GM12878 (cell line): ENCODE results near the gene SPTLC3. TPM values are rescaled to one million over a fixed set of nuclear protein-coding genes. Genes with fewer than 3 reads are reported as not detected.

Experiments used
- ATAC-seq: fragments of 200-7000 bp; cut with Tn5 transposase; 3 replicates; pipeline ENCODE4 v1.9.1; 2020; ENCODE audit warnings: mild to moderate bottlenecking, moderate library complexity
- BruUV-seq: library from RNA; stranded (reverse); fragments of 400-500 nt; replicated peaks from 2 replicates; lab custom pipeline; 2021; lab: Mats Ljungman, UMichigan
- CTCF ChIA-PET: fragments of 300-600 bp; sonication (Branson Sonifier 250); formaldehyde crosslinking; extraction: SDS; loops from one replicate; lab custom pipeline; 2021; ENCODE audit warnings: inconsistent platforms; lab: Yijun Ruan, JAX
- POLR2A ChIA-PET: fragments of 350-600 bp; formaldehyde crosslinking; extraction: SDS; loops from one replicate; lab custom pipeline; 2021; ENCODE audit warnings: inconsistent platforms; lab: Charles Lee
- RAD21 ChIA-PET: fragments of 300-600 bp; sonication (Branson Sonifier 250); formaldehyde crosslinking; loops from one replicate; lab custom pipeline; 2023; ENCODE audit warnings: antibody characterized with exemption; ENCODE audit not compliant: unreplicated experiment; lab: Charles Lee
- SMC1A ChIA-PET: fragments of 300-600 bp; sonication (Branson Sonifier 250); formaldehyde crosslinking; loops from one replicate; lab custom pipeline; 2023; ENCODE audit not compliant: unreplicated experiment, uncharacterized antibody; lab: Charles Lee
- DNase-seq: peaks from one replicate; pipeline ENCODE4 v3.0.0-alpha.2; 2011; ENCODE audit warnings: low read depth, low spot score
- FAIRE-seq: peaks from 3 replicates; lab custom pipeline; 2011; peaks lifted over from hg19 to GRCh38; lab: Jason Lieb, UNC
- H2AFZ ChIP-seq: 2 replicates; pipeline ENCODE4 v1.6.0; 2011; ENCODE audit warnings: low read depth, low read length, control low read depth; ENCODE audit not compliant: control insufficient read depth
- H3K27ac ChIP-seq: 2 replicates; pipeline ENCODE4 v1.5.1; 2011; ENCODE audit warnings: control low read depth; ENCODE audit not compliant: control insufficient read depth, insufficient read depth
- H3K27me3 ChIP-seq, 2 experiments: replicated peaks in 1 of 2; 2 replicates each; pipeline versions ENCODE4 v1.6.0 to v1.6.1; 2011; ENCODE audit warnings: low read length in 1 of 2; ENCODE audit not compliant: control insufficient read depth in 2 of 2, insufficient read depth in 2 of 2
- H3K36me3 ChIP-seq, 2 experiments: 2 replicates each; pipeline ENCODE4 v1.5.1; 2011; ENCODE audit warnings: low read length in 1 of 2; ENCODE audit not compliant: control insufficient read depth in 2 of 2, insufficient read depth in 2 of 2
- H3K4me1 ChIP-seq: 2 replicates; pipeline ENCODE4 v1.6.1; 2011; ENCODE audit warnings: mild to moderate bottlenecking, low read length, moderate library complexity, mixed read lengths; ENCODE audit not compliant: control insufficient read depth, insufficient read depth
- H3K4me2 ChIP-seq: 2 replicates; pipeline ENCODE4 v1.6.0; 2011; ENCODE audit warnings: control low read depth; ENCODE audit not compliant: control insufficient read depth, insufficient read depth
- H3K4me3 ChIP-seq: fragments of 200-600 bp; sonication (generic); 2 replicates; pipeline ENCODE4 v1.5.1; 2016
- H3K79me2 ChIP-seq: 2 replicates; pipeline ENCODE4 v1.6.0; 2011; ENCODE audit warnings: low read length; ENCODE audit not compliant: control insufficient read depth, insufficient read depth
- H3K9ac ChIP-seq: 2 replicates; pipeline ENCODE4 v1.8.0; 2011; ENCODE audit warnings: low read length, control low read depth, mixed read lengths; ENCODE audit not compliant: control insufficient read depth, insufficient read depth
- H3K9me3 ChIP-seq: replicated peaks from 3 replicates; pipeline ENCODE4 v1.5.1; 2011; ENCODE audit warnings: mild to moderate bottlenecking, low read length; ENCODE audit not compliant: control insufficient read depth, insufficient read depth
- H4K20me1 ChIP-seq: 2 replicates; pipeline ENCODE4 v1.6.0; 2011; ENCODE audit not compliant: control insufficient read depth, insufficient read depth
- CHD2 ChIP-seq: IDR thresholded peaks from 2 replicates; pipeline ENCODE4 v1.6.1; 2011; ENCODE audit warnings: low read depth, low read length, improper control_type of control experiment, borderline replicate concordance
- CREB1 ChIP-seq: IDR thresholded peaks from 2 replicates; pipeline ENCODE4 v1.6.1; 2012; ENCODE audit warnings: low read depth, mild to moderate bottlenecking, inconsistent platforms
- IKZF1 ChIP-seq: fragments of 450-650 bp; conservative IDR thresholded peaks from 2 replicates; pipeline ENCODE4 v1.6.1; 2017; ENCODE audit warnings: antibody characterized with exemption, mild to moderate bottlenecking
- MXI1 ChIP-seq: fragments of 150-350 bp; IDR thresholded peaks from 2 replicates; pipeline ENCODE4 v1.6.1; 2011; ENCODE audit warnings: low read depth, mild to moderate bottlenecking, inconsistent platforms, low read length, improper control_type of control experiment
- MYC ChIP-seq: IDR thresholded peaks from 2 replicates; pipeline ENCODE4 v1.6.1; 2011; ENCODE audit warnings: mild to moderate bottlenecking, low read length, moderate library complexity, inconsistent platforms; ENCODE audit not compliant: insufficient read depth, insufficient replicate concordance, insufficient read length, severe bottlenecking
- PAX8 ChIP-seq: fragments of 450-650 bp; IDR thresholded peaks from 2 replicates; pipeline ENCODE4 v1.6.1; 2017; ENCODE audit warnings: mild to moderate bottlenecking, moderate library complexity
- PML ChIP-seq: IDR thresholded peaks from 2 replicates; pipeline ENCODE4 v1.6.1; 2012; ENCODE audit warnings: low read length, inconsistent platforms
- RBBP5 ChIP-seq: fragments of 200-600 bp; sonication (generic); conservative IDR thresholded peaks from 2 replicates; pipeline ENCODE4 v1.6.1; 2016
- SMAD1 ChIP-seq: fragments of 450-650 bp; IDR thresholded peaks from 2 replicates; pipeline ENCODE4 v1.6.1; 2018; ENCODE audit warnings: mild to moderate bottlenecking, low read depth; ENCODE audit not compliant: partially characterized antibody
- SMAD5 ChIP-seq: IDR thresholded peaks from 2 replicates; pipeline ENCODE4 v1.6.1; 2016; ENCODE audit warnings: antibody characterized with exemption, low read depth
- SMARCA5 ChIP-seq: fragments of 450-650 bp; IDR thresholded peaks from 2 replicates; pipeline ENCODE4 v1.6.1; 2017; ENCODE audit warnings: mild to moderate bottlenecking
- SP1 ChIP-seq: IDR thresholded peaks from one replicate; pipeline ENCODE4 v1.6.1; 2011; ENCODE audit warnings: low read depth, low read length
- SREBF1 ChIP-seq: IDR thresholded peaks from 2 replicates; pipeline ENCODE4 v1.6.1; 2012; ENCODE audit warnings: mild to moderate bottlenecking, low read length
- STAT1 ChIP-seq: fragments of 450-650 bp; conservative IDR thresholded peaks from 2 replicates; pipeline ENCODE4 v1.6.1; 2014; ENCODE audit warnings: antibody characterized with exemption, mild to moderate bottlenecking
- YY1 ChIP-seq: IDR thresholded peaks from 2 replicates; pipeline ENCODE4 v1.6.1; 2011; ENCODE audit warnings: low read depth, mild to moderate bottlenecking, low read length
- ZNF207 ChIP-seq: fragments of 450-650 bp; IDR thresholded peaks from 2 replicates; pipeline ENCODE4 v1.6.1; 2014; ENCODE audit warnings: antibody characterized with exemption, mild to moderate bottlenecking, borderline replicate concordance
- WGBS: methylation state at CpG from one replicate; pipeline ENCODE4 v1.1.6; 2016; ENCODE audit warnings: low lambda C conversion rate; ENCODE audit not compliant: insufficient replicate concordance, insufficient coverage; ENCODE audit errors: missing lambda C conversion rate; 5-methylcytosine and 5-hydroxymethylcytosine counted together
- in situ Hi-C: fragments of 300-500 bp; cut with MboI; formaldehyde crosslinking; loops from 9 replicates; pipeline ENCODE4 v1.14.3; 2018; ENCODE audit warnings: mixed read lengths
- intact Hi-C: fragments of 100-400 bp; cut with micrococcal nuclease; formaldehyde crosslinking; loops from one replicate; pipeline ENCODE4 v1.14.2; 2022; ENCODE audit not compliant: unreplicated experiment
- polyA plus RNA-seq, 11 experiments: library from polyadenylated mRNA; depleted of rRNA in 4 of 11; unstranded in 6 of 11; stranded (reverse) in 5 of 11; fragments of >200 nt; fragmentation: Nextera tagmentation in 4 of 11; fragmentation: Illumina TruSeq in 1 of 11; extraction: Ambion mirVana in 4 of 11; extraction: Trizol in 1 of 11; gene quantifications; 1 replicate in 1 of 11; 2 replicates in 10 of 11; pipeline versions ENCODE4 v1.2.1 to v1.2.3, GENCODE V29; 2011 to 2016; ENCODE audit warnings: inconsistent platforms in 2 of 11, missing spikeins in 2 of 11, low read depth in 1 of 11
- total RNA-seq, 4 experiments: library from RNA; depleted of rRNA in 3 of 4; stranded (reverse); fragments of >200 nt in 3 of 4; fragmentation: Illumina TruSeq in 1 of 4; extraction: Trizol in 1 of 4; gene quantifications; 2 replicates each; pipeline versions ENCODE4 v1.2.1 to v1.2.3, GENCODE V29; 2013 to 2021
- TF ChIP-seq, protein P1 (sequence below): fragments of 450-650 bp; IDR thresholded peaks from 2 replicates; pipeline ENCODE4 v1.6.1; 2017; ENCODE audit warnings: mild to moderate bottlenecking
- TF ChIP-seq, protein P2 (sequence below): fragments of 450-650 bp; formaldehyde crosslinking; IDR thresholded peaks from 2 replicates; pipeline ENCODE4 v1.4.0; 2020; ENCODE audit warnings: mild to moderate bottlenecking, moderate library complexity

The SPTLC3 gene
- total and polyA plus RNA-seq, 10 of the 15 experiments (the other 5 are each of a cell fraction or from before 2014, with no cell fraction given): 0.04 to 0.29 (median 0.06) TPM; not detected in 7

DNA sequence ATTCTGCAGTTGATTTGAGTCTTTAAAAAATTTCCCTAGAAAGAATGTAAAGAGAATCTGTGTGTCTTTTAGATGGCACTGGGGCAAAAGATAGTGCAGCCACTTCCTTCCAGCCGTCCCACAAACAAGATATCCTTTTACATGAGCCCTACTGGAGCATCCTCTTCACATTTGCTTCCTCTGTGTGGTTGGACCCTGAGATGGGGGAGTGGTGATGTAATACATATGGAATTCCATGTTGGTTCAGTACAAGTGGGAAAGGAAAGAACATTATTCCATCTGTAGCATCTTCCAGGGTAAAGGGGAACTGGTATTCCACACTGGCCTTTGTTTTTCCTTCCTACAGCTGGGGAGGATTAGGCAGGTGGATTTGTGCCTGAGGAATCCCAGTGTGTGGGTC, 133.4 kb downstream of the SPTLC3 start:
- no peak overlapping the region for H3K27ac ChIP-seq
- SMC1A ChIA-PET: interaction anchor here (0.8 to 1.0 kb wide), 2 partner anchors 9 to 38 kb away, joined by 3 read pairs; no protein-coding TSS in a partner anchor

DNA sequence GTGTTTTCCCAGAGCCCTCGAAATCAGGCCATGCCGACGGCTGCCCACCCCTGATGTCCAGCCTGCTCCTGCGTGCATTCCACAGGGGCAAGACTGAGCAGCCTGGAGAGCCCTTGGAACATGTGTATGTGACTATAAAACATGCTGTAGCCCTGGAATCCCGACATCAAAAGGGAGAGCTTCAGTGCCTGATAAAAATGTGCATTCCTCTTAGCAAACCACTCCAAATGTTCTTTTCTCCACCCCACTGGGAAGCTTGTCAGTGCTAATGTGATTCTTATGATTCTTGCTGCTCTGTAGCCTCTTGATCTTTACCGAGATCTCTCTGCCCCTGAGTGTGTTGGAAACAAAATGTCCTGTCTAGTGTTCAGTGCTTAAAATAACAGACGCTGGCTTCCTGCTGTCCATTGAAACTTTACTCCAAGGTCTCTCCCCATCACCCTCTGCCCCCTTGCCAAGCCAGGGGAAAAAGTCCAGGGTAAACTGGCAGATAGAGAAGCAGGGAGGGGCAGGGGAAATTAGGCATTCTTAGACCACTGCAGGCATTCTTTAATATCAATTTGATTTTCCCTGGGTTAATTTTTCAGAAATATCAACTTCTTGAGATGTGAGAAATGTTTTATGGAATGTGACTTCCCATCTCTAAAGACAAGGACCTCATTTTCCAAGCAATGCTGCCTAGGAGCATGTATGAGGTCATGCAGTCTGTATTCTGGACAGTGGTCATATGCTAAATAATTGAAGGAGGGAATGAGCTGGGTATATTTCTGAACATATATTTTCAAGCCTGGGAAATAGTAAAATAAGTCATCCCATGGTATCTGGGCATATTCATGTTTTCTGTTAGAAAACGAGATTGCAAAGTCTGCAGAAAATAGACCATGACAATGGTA, 138.5 kb downstream of the SPTLC3 start:
- ChIA-PET CTCF (no interaction called here), POLR2A (no interaction called here), RAD21 (interaction anchor here (0.5 kb wide), 1 partner anchor 672 kb away, joined by 3 read pairs; no protein-coding TSS in a partner anchor), SMC1A (interaction anchor here (2.5 kb wide), 1 partner anchor 11 kb away, joined by 7 read pairs; no protein-coding TSS in a partner anchor)
- H4K20me1 ChIP-seq: no peaks in the 10 kb centered on the region
- no peaks in the 10 kb centered on the region for H3K36me3 ChIP-seq
- WGBS: 10% methylated on average over 8 of the region's 8 CpGs
- intact Hi-C loops (no loop called here), in situ Hi-C loops (no loop called here)
- BruUV-seq: no TSS peak
- H2AFZ ChIP-seq: no peak overlapping the region
- no peaks in the 10 kb centered on the region for H3K79me2 ChIP-seq
- no peak overlapping the region for H3K4me3 ChIP-seq
- H3K9me3 ChIP-seq: no peaks in the 10 kb centered on the region
- H3K4me1 ChIP-seq: no peaks in the 10 kb centered on the region
- H3K9ac ChIP-seq: no peak overlapping the region
- H3K4me2 ChIP-seq: no peak overlapping the region
- no peak overlapping the region for H3K27ac ChIP-seq
- H3K27me3 ChIP-seq: no peaks in the 10 kb centered on the region; a peak in 1 of 4 replicates
- ATAC-seq (no peak), FAIRE-seq (no peak), DNase-seq (no peak)
- TF ChIP-seq SMAD5 (no peak), SP1 (no peak), IKZF1 (no peak)
- TF ChIP-seq, protein P1, sequence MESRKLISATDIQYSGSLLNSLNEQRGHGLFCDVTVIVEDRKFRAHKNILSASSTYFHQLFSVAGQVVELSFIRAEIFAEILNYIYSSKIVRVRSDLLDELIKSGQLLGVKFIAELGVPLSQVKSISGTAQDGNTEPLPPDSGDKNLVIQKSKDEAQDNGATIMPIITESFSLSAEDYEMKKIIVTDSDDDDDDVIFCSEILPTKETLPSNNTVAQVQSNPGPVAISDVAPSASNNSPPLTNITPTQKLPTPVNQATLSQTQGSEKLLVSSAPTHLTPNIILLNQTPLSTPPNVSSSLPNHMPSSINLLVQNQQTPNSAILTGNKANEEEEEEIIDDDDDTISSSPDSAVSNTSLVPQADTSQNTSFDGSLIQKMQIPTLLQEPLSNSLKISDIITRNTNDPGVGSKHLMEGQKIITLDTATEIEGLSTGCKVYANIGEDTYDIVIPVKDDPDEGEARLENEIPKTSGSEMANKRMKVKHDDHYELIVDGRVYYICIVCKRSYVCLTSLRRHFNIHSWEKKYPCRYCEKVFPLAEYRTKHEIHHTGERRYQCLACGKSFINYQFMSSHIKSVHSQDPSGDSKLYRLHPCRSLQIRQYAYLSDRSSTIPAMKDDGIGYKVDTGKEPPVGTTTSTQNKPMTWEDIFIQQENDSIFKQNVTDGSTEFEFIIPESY: no peak
- TF ChIP-seq, protein P2, sequence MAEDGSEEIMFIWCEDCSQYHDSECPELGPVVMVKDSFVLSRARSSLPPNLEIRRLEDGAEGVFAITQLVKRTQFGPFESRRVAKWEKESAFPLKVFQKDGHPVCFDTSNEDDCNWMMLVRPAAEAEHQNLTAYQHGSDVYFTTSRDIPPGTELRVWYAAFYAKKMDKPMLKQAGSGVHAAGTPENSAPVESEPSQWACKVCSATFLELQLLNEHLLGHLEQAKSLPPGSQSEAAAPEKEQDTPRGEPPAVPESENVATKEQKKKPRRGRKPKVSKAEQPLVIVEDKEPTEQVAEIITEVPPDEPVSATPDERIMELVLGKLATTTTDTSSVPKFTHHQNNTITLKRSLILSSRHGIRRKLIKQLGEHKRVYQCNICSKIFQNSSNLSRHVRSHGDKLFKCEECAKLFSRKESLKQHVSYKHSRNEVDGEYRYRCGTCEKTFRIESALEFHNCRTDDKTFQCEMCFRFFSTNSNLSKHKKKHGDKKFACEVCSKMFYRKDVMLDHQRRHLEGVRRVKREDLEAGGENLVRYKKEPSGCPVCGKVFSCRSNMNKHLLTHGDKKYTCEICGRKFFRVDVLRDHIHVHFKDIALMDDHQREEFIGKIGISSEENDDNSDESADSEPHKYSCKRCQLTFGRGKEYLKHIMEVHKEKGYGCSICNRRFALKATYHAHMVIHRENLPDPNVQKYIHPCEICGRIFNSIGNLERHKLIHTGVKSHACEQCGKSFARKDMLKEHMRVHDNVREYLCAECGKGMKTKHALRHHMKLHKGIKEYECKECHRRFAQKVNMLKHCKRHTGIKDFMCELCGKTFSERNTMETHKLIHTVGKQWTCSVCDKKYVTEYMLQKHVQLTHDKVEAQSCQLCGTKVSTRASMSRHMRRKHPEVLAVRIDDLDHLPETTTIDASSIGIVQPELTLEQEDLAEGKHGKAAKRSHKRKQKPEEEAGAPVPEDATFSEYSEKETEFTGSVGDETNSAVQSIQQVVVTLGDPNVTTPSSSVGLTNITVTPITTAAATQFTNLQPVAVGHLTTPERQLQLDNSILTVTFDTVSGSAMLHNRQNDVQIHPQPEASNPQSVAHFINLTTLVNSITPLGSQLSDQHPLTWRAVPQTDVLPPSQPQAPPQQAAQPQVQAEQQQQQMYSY (CRISPR knock-in tag): no peak

More for the DNA sequence above, 133.4 kb downstream of the SPTLC3 start:
- ChIA-PET POLR2A (interaction anchor here (0.5 kb wide), 1 partner anchor 84 kb away, joined by 3 read pairs; no protein-coding TSS in a partner anchor), RAD21 (no interaction called here), CTCF (no interaction called here)
- Histone ChIP-seq H3K9me3 (no peaks in the 10 kb centered on the region), H3K9ac (no peak overlapping the region), H3K27me3 (no peaks in the 10 kb centered on the region; a peak in 2 of 4 replicates), H4K20me1 (no peaks in the 10 kb centered on the region), H3K4me2 (no peak overlapping the region), H3K4me1 (no peaks in the 10 kb centered on the region), H2AFZ (no peak overlapping the region), H3K4me3 (no peak overlapping the region), H3K36me3 (no peaks in the 10 kb centered on the region), H3K79me2 (no peaks in the 10 kb centered on the region)
- DNase-seq: no peak
- TF ChIP-seq SREBF1 (no peak), PML (no peak), ZNF207 (no peak), YY1 (no peak), CREB1 (no peak), MYC (no peak), SMAD1 (no peak), STAT1 (no peak), CHD2 (no peak), SMARCA5 (no peak), MXI1 (no peak), RBBP5 (no peak), PAX8 (no peak)
- no peak for ATAC-seq
- no TSS peak for BruUV-seq
- 40% methylated on average over 1 of the region's 1 CpG for WGBS
- intact Hi-C loops: no loop called here
- FAIRE-seq: no peak
- in situ Hi-C loops: no loop called here
